Effector memory CD8-positive, alpha-beta T cell (primary cell): ENCODE results near the gene ANKRD2.

Experiments used
- ATAC-seq: fragments of 150-1000 bp; cut with Tn5 transposase; replicated peaks from 2 replicates; pipeline ENCODE4 v1.10.0; 2021; ENCODE audit warnings: mild to moderate bottlenecking, moderate library complexity
- DNase-seq, 3 experiments: peaks; one replicate each; pipeline ENCODE4 v3.0.0; 2021
- H3K27ac Mint-ChIP-seq, 2 donors: one replicate each; pipeline ENCODE4 v1.8.0; 2022; ENCODE audit warnings: mild to moderate bottlenecking in 2 of 2, mixed read lengths in 2 of 2, moderate library complexity in 2 of 2
- H3K27me3 Mint-ChIP-seq, 2 donors: one replicate each; pipeline ENCODE4 v1.8.0; 2022; ENCODE audit warnings: mixed read lengths in 2 of 2
- H3K36me3 Mint-ChIP-seq: one replicate; pipeline ENCODE4 v1.8.0; 2022; ENCODE audit warnings: mild to moderate bottlenecking, moderate library complexity, mixed read lengths; ENCODE audit not compliant: insufficient read depth
- H3K4me1 Mint-ChIP-seq, 2 donors: one replicate each; pipeline ENCODE4 v1.8.0; 2022; ENCODE audit warnings: low read depth in 2 of 2, mixed read lengths in 2 of 2
- H3K4me3 Mint-ChIP-seq, 2 donors: one replicate each; pipeline ENCODE4 v1.8.0; 2022; ENCODE audit warnings: mild to moderate bottlenecking in 2 of 2, mixed read lengths in 2 of 2, moderate library complexity in 2 of 2
- H3K9me3 Mint-ChIP-seq, 2 donors: one replicate each; pipeline ENCODE4 v1.8.0; 2022; ENCODE audit warnings: mixed read lengths in 2 of 2

The ANKRD2 gene

DNA sequence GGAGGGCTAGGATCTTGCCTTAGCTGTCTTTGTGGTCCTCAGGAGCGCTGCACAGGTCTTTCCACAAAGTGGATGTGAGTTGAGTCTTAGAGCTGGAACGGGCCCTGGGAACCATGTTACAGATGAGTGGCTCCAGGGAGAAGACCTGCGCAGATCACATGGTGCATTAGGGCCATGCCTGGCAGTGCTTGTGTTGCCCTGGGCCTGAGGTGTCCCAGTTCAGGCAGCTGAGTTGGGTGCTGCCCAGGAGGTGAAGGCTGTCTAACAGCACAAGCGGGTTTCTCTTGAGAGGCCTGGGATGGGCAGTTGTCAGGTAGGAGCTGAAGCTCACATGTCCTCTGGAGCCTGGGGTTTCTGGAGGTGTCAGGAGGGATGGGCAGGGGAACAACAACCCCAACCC, 33.7 kb upstream of the ANKRD2 start:
- Mint-ChIP-seq H3K36me3 (no peaks in the 10 kb centered on the region), H3K4me3 (no peak overlapping the region), H3K27me3 (peaks cover 5 to 13% of the 10 kb centered on the region in 2 donors), H3K9me3 (no peaks in the 10 kb centered on the region), H3K27ac (no peak overlapping the region), H3K4me1 (peaks cover 0 to 7% of the 10 kb centered on the region in 2 donors)
- no peak for DNase-seq
- no peak for ATAC-seq

DNA sequence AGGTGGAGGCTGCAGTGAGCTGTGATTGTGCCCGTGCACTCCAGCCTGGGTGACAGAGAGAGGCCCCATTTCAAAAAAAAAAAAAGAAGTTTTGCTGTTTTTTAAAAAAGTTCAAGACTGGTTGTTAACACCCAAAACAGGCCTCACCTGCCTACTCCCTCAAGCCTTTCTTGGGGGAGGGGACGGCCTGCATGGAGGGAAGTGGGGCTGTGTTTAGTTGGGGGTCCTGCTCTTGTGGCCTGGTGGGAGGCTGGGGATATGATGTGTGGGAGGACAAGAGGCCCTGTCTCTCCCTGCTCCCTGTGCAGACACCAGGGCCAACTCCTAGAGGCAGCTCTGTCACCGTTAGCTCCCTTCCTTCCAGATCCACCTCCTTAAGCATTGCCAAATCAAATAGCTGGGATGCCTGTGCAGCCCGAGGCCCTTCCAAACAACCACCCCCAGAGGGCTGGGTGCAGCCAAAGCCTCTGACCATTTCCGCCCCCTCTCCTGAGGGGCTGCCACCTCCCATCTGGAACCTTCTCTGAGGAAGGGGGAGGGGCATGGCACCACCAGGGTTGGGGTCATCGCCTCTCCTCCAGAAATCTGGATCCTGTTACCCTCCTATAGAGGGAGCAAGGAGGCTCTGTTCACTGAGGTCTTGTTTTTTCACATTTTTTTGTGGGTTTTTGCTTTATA, 32.9 kb upstream of the ANKRD2 start:
- H3K27me3 Mint-ChIP-seq, result peaks cover 5 to 13% of the 10 kb centered on the region in 2 donors
- no peaks in the 10 kb centered on the region for H3K9me3 Mint-ChIP-seq
- peaks cover 0 to 7% of the 10 kb centered on the region in 2 donors for H3K4me1 Mint-ChIP-seq
- H3K4me3 Mint-ChIP-seq, result no peak overlapping the region
- no peaks in the 10 kb centered on the region for H3K36me3 Mint-ChIP-seq
- DNase-seq (no peak), ATAC-seq (no peak)
- no peak overlapping the region for H3K27ac Mint-ChIP-seq

DNA sequence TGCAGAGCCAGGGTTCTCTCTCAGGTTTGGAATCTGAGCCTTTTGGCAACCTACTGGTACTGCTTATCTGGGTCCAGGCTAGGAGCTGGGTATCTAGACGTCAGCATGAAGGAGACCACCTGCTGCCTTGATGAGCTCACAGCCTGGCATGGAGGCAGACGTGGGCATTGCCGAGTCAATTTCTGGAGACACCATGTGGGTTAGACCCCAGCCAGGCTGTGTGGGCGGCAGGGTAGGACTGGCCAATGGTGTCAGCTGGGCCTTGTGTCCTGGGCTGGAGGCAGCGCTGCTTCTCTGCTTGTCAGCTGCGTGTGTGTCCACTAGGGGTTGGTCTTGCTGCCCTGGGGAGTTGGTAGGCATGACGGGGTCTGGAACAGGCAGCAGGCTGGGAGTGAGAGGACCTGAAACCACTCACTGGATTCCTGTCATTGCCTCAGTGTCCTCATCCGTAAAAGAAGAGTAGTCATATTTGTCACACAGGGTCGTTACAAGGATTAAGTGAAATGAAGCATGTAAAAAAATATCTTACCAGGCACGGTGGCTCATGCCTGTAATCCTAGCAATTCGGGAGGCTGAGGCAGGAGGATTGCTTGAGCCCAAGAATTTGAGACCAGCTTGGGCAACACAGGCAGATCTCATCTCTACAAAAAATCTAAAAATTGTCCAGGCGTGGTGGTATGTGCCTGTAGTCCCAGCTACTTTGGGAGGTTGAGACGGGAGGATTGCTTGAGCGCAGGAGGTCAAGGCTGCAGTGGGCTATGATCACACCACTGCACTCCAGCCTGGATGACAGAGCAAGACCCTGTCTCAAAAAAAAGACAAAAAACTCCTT, 31.7 kb upstream of the ANKRD2 start:
- H3K27me3 Mint-ChIP-seq, result peaks cover 5 to 13% of the 10 kb centered on the region in 2 donors
- no peak overlapping the region for H3K4me3 Mint-ChIP-seq
- peaks cover 0 to 7% of the 10 kb centered on the region in 2 donors for H3K4me1 Mint-ChIP-seq
- no peak overlapping the region for H3K27ac Mint-ChIP-seq
- no peaks in the 10 kb centered on the region for H3K9me3 Mint-ChIP-seq
- no peak for ATAC-seq
- no peaks in the 10 kb centered on the region for H3K36me3 Mint-ChIP-seq
- no peak for DNase-seq

DNA sequence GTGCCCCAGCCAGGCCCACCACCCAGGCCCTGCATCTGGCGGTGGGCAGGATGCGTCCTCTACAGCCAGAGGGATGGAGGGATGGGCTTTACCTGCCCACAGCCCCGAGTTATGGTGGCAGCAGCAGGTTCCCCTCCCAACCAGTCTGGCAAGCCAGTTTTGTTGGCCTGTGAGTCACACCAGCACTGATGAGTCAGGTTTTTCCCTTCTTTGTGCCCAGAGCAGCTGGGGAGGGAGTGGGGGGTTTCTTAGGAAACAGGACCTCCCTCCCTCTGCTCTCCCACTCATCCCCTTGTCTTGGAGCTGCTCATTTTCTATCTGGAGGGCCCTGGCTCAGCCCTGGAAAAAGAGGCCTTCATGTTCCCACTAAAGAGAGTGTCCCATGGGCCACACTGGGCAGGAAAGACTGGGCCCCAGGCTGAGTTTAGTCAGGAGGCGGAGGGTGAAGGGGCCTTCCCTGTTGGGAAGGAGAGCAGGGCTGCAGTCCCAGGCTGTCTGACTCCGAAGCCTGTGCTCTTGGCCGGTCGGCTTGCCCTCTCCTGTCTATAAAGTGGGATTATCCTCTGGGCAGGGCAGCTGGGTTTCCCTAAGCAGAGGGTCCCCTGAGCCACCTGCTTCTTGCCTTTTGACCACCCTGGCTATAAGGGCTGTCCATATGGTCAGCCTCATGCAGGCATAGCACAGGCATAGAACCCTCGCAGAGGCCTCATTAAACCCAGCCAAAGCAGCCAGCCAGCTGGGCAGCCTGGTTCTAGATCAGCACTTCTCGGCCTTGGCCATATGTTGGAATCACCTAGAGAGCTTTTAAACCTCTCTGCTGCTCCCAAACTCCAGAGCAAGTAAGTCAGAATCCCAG, 30.2 kb upstream of the ANKRD2 start:
- H3K27me3 Mint-ChIP-seq, result peaks cover 10 to 19% of the 10 kb centered on the region in 2 donors
- no peak for ATAC-seq
- H3K36me3 Mint-ChIP-seq, result no peaks in the 10 kb centered on the region
- H3K9me3 Mint-ChIP-seq, result no peaks in the 10 kb centered on the region
- DNase-seq, result no peak
- H3K27ac Mint-ChIP-seq, result no peak overlapping the region
- H3K4me3 Mint-ChIP-seq, result no peak overlapping the region
- peaks cover 0 to 10% of the 10 kb centered on the region in 2 donors for H3K4me1 Mint-ChIP-seq

DNA sequence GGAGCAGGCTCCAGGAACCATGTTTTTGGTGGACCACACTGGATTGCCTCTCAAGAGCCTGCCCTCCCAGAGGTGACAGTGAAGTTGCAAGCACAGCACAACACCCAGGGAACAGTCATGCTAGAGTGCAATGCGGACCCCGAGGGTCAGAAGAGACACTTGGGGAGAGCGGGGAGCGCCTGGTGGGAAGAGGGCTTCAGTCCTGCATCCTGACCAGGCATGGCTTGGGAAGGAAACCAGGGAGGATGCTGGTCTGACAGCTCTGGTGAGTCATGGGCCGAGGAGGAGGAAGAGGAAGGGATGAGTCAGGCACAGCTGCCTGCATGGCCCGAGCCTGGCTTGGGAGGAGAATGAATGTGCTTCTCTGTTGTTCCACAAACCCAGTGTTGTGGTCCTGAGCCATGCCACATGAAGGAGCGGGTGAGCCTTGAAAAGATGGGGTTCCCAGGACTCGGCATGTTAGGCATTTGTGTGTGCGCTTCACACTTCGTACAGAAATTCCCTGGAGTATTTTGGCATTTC, 29.5 kb upstream of the ANKRD2 start:
- H3K27ac Mint-ChIP-seq, result no peak overlapping the region
- peaks cover 0 to 10% of the 10 kb centered on the region in 2 donors for H3K4me1 Mint-ChIP-seq
- no peak overlapping the region for H3K4me3 Mint-ChIP-seq
- no peak for DNase-seq
- no peak for ATAC-seq
- H3K9me3 Mint-ChIP-seq, result no peaks in the 10 kb centered on the region
- H3K27me3 Mint-ChIP-seq, result peaks cover 10 to 19% of the 10 kb centered on the region in 2 donors
- no peaks in the 10 kb centered on the region for H3K36me3 Mint-ChIP-seq

DNA sequence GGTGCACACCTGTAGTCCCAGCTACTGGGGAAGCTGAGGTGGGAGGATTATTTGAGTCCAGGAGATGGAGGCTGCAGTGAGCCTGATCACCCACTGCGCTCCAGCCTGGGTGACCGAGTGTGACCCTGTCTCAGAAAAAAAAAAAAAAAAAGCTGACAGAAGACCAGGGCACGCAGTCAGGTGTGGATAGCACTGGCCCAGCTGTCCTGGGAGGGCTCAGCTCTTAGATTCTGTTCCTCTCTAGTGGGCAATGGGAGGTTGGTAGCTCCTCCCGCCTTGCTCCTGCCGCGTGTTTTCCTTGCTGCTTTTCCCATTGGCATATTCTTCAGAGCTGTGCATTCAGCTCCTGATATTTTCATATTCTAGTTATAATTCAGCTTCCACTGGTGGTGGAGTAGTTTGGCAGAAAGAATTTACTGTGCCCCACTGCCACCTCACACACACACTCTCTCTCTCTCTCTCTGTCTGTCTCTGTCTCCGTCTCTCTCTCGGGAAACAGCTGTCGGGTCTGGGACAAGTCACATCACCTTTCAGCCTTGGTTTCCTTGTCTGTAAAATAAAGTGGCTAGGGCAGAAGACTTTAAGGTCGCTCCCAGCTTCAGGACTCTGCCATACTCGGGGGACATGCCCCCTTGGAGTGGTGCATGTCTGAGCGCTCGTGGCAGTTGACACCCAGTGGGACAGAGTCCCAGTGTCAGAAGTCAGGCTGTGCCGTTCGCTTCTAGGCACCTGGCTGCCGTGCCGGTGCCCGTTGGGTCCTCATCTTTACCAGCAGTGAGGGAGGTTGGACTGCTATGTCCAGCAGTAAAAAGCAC, 25.9 kb upstream of the ANKRD2 start:
- ATAC-seq (no peak), DNase-seq (no peak)
- Mint-ChIP-seq H3K36me3 (peaks cover 2% of the 10 kb centered on the region), H3K27me3 (peaks cover 10 to 19% of the 10 kb centered on the region in 2 donors), H3K4me3 (no peak overlapping the region), H3K4me1 (peaks cover 0 to 10% of the 10 kb centered on the region in 2 donors), H3K27ac (no peak overlapping the region), H3K9me3 (no peaks in the 10 kb centered on the region)

DNA sequence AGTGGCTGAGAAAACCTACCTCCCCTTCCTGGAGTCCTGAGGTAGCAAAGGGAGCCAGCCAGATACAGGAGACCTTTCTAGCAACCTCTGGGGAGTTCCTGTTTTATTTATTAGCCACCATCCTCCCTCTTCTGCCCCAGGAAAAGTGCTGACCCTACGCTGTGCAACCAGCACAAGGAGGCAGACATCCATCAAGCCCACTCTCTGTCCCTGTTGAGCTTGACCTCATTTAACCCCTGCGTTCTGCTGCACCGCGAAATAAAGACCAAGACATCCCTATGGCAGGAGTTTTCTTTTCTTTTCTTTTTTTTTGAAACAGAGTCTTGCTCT, 25.3 kb upstream of the ANKRD2 start:
- H3K27me3 Mint-ChIP-seq, result peaks cover 10 to 19% of the 10 kb centered on the region in 2 donors
- no peak overlapping the region for H3K4me3 Mint-ChIP-seq
- no peak for ATAC-seq
- H3K9me3 Mint-ChIP-seq, result no peaks in the 10 kb centered on the region
- peaks cover 2% of the 10 kb centered on the region for H3K36me3 Mint-ChIP-seq
- no peak overlapping the region for H3K27ac Mint-ChIP-seq
- H3K4me1 Mint-ChIP-seq, result peaks cover 0 to 10% of the 10 kb centered on the region in 2 donors
- no peak for DNase-seq

DNA sequence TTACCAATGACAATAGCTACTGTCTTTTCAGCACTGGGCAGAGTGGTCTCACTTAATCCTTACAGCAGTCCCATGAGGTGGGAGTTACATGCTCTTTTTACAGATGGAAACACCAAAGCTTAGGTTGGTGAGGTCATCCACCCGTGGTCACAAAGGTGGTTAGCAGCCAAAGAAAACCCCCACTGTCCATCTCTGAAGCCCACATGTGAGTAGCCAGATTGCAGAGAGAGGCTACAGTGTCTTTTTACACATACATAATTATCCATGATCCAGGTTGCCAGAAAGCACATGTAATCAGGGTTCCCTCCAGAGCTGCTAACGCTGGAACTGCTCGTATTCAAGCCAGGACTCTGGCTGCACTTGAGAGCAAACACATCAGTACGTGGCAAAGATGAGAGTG, 24.6 kb upstream of the ANKRD2 start:
- H3K27me3 Mint-ChIP-seq, result peaks cover 8 to 14% of the 10 kb centered on the region in 2 donors
- no peak for ATAC-seq
- no peak overlapping the region for H3K4me3 Mint-ChIP-seq
- H3K27ac Mint-ChIP-seq, result no peak overlapping the region
- DNase-seq, result no peak
- peaks cover 0 to 6% of the 10 kb centered on the region in 2 donors for H3K4me1 Mint-ChIP-seq
- no peaks in the 10 kb centered on the region for H3K9me3 Mint-ChIP-seq
- peaks cover 2% of the 10 kb centered on the region for H3K36me3 Mint-ChIP-seq

DNA sequence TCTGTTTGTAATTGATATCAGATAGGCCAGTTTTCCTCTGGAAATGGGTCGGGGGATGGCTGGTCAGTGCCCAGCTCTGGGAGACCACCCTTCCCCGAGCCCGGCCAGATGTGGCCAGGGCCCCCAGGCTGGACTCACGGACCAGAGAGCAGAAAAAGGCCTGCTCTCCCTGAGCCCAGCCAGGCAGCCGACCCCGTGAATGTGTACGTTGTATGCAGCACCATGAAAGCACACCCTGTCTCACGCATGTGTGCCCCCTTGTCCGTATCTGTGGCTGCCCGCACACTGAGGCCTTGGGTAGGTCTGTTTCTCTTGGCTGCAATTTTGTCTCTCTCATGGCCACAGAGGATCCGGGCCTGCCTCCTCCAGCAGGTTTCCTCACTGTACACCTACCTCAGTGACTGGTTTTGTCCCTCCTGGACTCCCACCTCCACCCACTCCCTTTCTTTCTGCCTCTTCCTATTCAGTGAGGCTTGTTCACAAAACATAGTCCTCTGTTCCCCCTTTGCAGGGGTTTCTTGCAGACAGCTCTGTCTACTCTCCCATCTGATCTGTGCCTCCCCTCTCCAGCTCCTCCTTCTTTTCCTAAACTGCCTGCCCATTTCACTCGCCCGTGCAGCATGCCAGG, 23.6 kb upstream of the ANKRD2 start:
- ATAC-seq, result no peak
- peaks cover 2% of the 10 kb centered on the region for H3K36me3 Mint-ChIP-seq
- peaks cover 0 to 4% of the 10 kb centered on the region in 2 donors for H3K4me1 Mint-ChIP-seq
- no peak overlapping the region for H3K4me3 Mint-ChIP-seq
- peaks cover 5 to 6% of the 10 kb centered on the region in 2 donors for H3K27me3 Mint-ChIP-seq
- no peak overlapping the region for H3K27ac Mint-ChIP-seq
- DNase-seq, result no peak
- no peaks in the 10 kb centered on the region for H3K9me3 Mint-ChIP-seq

DNA sequence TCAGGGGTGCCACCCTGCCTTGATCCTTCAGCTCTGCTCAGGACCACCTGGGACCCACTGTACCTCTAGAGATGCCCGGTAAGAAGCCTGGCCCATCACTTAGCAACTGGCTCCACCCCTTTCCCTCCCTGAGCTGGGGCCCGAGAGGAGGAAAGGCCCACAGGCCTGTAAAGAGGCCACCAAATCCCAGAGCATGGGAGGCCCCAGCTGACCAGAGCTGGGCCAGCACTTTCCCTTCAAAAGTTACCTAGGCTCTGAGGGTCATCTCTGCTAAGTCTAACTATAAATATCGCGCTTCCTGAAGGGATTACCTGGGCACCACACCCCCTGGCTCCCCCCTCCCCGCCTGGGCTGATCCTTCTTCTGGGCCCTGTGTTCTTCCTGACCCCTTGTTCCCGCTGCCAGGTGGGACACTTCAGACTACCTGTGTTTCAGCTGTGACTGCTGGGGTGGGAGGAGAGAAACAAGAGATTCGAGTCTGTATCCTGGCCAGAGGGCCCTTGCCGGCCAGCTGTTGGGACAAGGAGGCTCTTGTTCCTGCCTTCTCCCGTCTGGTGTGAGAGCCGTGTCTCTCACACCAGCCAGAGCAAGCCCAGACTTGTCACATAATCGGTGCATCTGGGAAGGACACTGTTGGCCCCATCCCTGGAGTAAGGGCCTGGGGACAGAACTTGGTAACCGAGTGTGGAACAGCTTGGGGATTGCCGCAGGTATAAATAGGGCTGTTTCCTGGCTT, 22.8 kb upstream of the ANKRD2 start:
- Mint-ChIP-seq H3K4me3 (no peak overlapping the region), H3K9me3 (no peaks in the 10 kb centered on the region), H3K27me3 (peaks cover 5 to 6% of the 10 kb centered on the region in 2 donors), H3K4me1 (peaks cover 0 to 4% of the 10 kb centered on the region in 2 donors), H3K36me3 (peaks cover 2% of the 10 kb centered on the region), H3K27ac (no peak overlapping the region)
- DNase-seq, result no peak
- ATAC-seq, result no peak

DNA sequence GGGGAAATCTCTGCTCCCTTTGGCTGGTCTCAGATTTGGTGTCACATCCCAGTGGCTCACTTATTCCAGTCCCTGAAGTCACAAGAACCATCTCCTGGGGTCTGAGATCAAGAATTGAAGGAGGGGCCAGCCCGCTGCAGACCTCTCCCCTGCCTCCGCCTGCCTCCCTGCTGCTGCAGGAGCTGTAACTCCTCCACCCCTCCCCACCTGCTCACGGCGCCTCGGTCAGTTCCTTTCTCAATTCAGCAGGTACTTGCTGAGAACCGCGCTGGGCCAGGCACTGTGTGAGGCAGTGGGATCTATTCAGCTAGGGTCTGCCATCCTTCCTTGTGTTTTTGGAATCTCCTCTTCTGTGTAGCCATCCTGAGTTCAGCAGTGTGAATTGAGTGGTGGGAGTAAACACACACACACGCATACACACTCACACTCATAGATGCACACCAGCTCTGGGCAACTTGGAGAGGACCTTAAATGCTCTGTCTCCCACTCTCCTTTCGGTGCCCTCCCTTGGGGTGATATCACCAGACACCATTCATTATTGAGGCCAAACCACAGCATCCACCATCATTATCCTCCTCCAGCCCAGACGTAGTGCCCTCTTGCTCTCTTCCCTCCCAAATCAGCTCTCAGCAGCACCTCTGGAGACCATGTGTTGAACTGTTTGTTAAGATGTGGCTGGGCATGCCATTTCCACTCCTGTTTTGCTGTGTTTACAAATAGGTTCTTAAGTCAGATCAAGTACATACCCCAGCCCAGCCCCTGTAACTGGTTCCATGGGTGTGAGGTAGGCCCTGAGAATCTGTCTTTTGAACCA, 22.0 kb upstream of the ANKRD2 start:
- H3K9me3 Mint-ChIP-seq, result no peaks in the 10 kb centered on the region
- H3K4me1 Mint-ChIP-seq, result peaks cover 0 to 4% of the 10 kb centered on the region in 2 donors
- DNase-seq (no peak), ATAC-seq (no peak)
- peaks cover 2% of the 10 kb centered on the region for H3K36me3 Mint-ChIP-seq
- no peak overlapping the region for H3K27ac Mint-ChIP-seq
- peaks cover 5 to 6% of the 10 kb centered on the region in 2 donors for H3K27me3 Mint-ChIP-seq
- no peak overlapping the region for H3K4me3 Mint-ChIP-seq
